Astrocyte of the cerebellum (primary cell): ENCODE results near the gene ANKS6.

Source experiments
- DNase-seq: peaks from one replicate; pipeline ENCODE4 v3.0.0-alpha.2; 2011; ENCODE audit warnings: low read depth
- H3K4me3 ChIP-seq: 2 replicates; pipeline ENCODE4 v1.5.1; 2011; ENCODE audit warnings: mild to moderate bottlenecking, low read depth, low read length, moderate library complexity
- in situ Hi-C: cut with HindIII; loops from 2 replicates; pipeline ENCODE4 v1.10.0; 2017; ENCODE audit warnings: low sequenced_read_pairs
- TF ChIP-seq, protein P1 (sequence below): IDR thresholded peaks from 2 replicates; pipeline ENCODE4 v1.5.1; 2012; ENCODE audit warnings: low read length, low read depth, moderate library complexity, mild to moderate bottlenecking; ENCODE audit errors: missing control alignments

The ANKS6 gene

DNA sequence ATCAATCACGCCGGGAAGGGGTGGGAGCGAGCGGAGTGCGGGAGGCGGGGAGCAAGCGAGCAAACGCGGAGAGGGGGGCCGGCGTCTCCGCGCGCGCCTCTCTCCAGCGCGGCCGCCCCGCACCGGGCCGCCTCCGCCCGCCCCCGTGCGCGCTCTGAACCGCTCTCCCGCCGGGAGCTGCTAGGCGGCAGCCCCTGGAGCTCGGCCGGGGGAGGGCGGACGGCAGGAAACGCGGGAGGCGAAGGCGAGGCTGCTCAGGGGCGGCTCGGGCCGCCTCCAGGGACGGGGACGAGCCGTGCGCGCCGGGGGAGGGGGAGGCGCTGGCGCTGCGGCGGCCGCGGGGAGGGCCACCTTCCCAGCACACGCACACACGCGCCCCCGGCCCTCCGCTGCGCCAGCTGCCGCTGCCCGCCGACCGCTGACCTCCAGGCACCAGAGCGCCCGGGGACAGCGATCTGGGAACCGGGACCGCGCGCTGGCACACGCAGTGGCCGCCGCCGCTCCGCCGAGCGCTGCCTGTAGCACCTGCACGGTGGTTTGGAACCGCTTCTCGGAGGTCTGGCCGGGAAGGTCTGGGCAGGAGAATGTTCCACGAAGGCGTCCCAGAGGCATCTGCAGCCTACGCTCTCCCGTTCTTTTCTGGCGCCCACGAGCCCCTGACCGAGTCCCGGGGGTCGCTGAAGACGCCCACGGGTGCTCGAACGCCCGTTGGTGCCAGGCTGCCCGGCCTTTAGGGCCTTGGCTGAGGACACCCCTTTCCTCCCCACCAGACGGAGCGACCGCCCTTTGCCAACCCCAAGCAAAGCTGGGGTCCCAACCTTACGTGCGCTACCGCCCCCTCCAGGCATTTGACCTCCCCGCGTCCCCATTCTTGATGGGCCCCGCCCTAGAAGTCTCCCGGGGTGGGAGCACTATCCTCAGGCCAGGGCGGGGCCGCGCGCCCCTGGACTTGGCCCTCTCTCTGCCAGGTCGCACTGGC is 87.1 kb downstream of the ANKS6 start, which contains the start of gene GABBR2:
TSS of gene GABBR2 (minus strand) at position 3 of the 979 bp plus-strand sequence. CDS start 198 bp downstream, outside the sequence.
- DNase-seq, result no peak
- peak within 1 kb of the TSS; percentile 14 for H3K4me3 ChIP-seq
- TF ChIP-seq, protein P1, sequence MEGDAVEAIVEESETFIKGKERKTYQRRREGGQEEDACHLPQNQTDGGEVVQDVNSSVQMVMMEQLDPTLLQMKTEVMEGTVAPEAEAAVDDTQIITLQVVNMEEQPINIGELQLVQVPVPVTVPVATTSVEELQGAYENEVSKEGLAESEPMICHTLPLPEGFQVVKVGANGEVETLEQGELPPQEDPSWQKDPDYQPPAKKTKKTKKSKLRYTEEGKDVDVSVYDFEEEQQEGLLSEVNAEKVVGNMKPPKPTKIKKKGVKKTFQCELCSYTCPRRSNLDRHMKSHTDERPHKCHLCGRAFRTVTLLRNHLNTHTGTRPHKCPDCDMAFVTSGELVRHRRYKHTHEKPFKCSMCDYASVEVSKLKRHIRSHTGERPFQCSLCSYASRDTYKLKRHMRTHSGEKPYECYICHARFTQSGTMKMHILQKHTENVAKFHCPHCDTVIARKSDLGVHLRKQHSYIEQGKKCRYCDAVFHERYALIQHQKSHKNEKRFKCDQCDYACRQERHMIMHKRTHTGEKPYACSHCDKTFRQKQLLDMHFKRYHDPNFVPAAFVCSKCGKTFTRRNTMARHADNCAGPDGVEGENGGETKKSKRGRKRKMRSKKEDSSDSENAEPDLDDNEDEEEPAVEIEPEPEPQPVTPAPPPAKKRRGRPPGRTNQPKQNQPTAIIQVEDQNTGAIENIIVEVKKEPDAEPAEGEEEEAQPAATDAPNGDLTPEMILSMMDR, result no peak
- in situ Hi-C loops, result no loop called here

DNA sequence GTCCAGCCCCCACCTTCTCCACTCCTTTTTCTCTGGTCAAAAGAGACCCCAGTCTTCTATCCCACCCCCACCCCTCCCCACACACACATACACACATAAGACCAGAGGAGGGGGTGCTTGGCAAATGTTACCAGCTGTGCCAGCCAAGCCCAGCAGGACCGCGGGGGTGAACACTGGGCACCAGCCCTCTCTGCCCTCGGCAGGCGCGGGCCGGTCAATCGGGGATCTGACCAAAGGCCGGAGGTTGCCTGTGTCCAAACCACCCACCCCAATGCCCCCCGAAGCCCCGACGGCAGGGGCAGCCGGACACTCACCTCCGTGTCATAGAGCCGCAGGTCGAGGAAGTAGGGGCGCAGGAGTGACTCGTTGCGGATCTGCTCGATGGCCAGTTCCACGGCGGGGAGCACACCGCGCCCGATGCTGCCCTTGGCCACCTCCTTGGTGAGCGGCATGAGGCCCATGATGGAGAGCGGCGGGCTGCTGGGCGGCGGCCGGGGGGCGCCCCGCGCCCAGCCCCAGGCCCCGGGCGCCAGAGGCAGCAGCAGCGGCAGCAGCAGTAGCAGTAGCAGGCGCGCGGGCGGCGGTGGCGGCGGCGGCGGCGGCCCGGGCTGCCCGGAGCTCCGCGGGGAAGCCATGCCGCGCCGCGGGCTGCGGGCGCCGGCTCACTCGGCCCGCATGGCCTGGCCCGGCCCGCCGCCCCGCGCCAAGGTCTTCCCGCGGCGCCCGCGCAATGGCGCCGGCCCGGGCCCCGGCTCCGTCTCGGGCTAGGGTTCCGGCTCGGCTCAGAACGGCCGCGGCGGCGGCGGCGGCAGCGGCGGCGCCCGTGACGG is 88.0 kb downstream of the ANKS6 start:
- no peak for DNase-seq
- peak overlapping the region; percentile 14 for H3K4me3 ChIP-seq
- TF ChIP-seq, protein P1, result no peak
- in situ Hi-C loops, result no loop called here

DNA sequence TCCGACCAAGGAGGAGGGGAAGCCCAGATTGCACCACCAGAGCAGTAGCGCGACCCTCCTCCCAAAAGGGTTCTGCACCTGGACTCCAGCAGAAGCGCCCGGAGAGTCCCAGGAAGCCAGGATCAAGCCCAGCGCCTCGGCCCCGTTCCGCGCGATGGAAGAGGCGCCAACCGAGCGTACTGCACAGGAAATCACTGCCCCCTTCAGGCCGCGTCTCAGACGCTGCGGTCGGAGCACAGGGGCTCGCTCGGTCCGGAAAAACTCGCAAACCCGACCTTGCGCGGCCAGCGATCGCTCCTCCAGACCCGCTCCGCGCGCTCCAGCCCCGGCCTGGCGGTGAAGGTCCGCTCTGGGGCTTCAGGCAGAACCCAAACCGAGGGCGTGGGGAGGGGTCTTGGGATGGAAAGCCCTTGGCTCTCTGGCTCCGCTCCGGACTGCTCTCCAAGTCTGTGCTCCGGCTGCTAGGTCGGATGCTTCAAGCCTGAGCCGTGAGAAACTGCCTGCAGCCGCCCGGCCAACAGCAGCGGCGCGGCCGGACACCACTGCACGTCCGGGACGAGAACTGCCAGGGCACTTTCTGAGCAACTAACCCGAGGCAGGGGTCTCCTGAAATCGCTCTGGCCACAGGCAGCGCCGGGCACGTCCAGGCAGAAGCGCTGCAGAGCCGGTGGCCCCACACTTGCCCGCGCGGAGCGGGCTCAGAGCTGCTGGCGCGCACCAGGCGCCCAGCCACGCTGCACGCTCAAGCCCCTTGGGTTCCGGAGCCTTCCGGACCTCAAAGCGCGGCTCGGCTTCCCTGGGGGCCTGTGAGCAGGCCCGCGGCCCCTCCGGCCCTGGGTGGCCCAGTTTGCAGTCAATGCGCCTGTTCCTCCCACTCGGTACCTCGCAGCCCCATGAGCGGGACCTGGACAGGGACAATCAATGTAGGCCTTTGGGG is 88.9 kb downstream of the ANKS6 start:
- H3K4me3 ChIP-seq, result no peak overlapping the region
- TF ChIP-seq, protein P1, result peak; percentile 68
- peak; percentile 27 for DNase-seq
- in situ Hi-C loops, result no loop called here

DNA sequence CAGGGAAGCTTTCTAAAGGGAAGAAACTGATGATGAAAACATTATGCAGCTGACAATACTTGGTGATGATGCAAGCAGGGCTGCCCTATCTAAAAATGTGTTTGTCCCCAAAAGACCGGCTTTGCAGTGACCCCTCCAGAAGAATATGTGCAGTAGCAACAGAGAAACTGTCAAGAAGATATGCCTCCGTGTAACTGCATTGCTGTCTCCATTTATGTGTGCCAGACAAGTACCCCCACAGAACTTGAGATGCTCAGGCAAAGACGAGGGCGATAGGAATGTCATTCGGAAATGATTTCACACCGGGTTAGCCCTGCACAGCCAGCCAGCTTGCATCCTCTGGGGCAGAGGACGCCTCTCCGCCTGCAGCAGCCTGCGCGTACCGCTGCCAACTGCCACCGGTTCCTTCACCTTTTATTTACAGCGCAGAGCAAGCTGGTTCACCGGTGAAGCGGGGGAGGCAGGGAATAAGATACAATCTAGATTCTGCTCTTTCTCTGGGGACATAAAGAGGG is 89.6 kb downstream of the ANKS6 start:
- no peak overlapping the region for H3K4me3 ChIP-seq
- TF ChIP-seq, protein P1, result no peak
- in situ Hi-C loops, result no loop called here
- DNase-seq, result no peak

DNA sequence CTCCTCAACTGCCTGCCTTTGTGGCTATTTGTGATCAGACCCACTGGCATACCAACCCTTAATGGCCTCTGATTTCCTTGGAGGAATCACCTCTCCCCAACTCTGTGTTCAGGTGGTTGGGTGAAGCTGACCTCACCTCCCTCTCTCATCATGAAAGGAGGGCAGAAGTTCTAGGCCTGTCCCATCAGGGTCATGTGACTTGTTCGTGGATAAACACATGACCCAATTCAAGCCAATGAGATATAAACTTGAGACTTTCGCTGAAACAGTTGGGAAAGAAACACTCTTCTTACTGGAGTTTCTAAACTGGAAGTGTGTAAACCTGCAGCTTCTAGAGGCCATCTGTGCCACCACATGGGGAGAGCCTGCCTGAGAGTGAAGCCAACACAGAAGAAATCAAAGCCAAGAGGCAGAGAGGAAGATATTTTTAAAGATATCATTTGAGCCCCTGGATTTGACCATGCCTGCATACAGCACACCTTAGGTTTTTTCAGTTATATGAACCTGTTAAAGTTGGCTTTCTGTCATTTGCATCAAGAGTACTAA is 93.4 kb downstream of the ANKS6 start:
- no peak overlapping the region for H3K4me3 ChIP-seq
- TF ChIP-seq, protein P1, result no peak
- in situ Hi-C loops, result no loop called here
- no peak for DNase-seq
